RPMI7951 (cell line): ENCODE results near the gene S1PR5. TPM values are rescaled to one million over a fixed set of nuclear protein-coding genes. Genes with fewer than 3 reads are reported as not detected.
"Not testable (repeated sequence)": the region's sequence is repeated elsewhere in the genome, so short reads cannot be mapped to it uniquely, and the experiment has no call there.

Experiments used
- DNase-seq: peaks from one replicate; pipeline ENCODE4 v3.0.0-alpha.2; 2012; ENCODE audit warnings: low read depth
- total RNA-seq: library from RNA; depleted of rRNA; stranded (reverse); fragments of >200 nt; shearing (Covaris generic); gene quantifications from 2 replicates; pipeline ENCODE4 v1.2.3, GENCODE V29; 2014

The S1PR5 gene
- total RNA-seq, 1 experiment from 2014 or later = not detected

DNA sequence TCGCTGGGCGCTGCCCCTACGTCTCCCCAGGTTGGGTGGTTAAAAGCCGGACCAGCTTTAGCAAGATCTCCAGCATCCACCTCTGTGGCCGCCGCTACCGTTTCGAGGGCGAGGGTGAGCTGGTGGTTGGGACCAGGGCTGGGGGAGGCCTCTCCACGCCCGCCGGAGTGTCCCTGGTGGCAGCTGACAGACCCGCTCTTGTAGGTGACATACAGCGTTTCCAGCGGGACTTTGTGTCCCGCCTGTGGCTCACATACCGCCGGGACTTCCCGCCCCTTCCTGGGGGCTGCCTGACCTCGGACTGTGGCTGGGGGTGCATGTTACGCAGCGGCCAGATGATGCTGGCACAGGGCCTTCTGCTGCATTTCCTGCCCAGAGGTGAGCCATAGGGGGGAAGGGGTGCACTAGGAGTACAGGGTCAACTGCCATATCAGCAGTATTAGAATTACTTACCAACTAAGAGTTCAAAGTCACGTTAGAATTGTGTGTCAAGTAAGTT is 27.6 kb upstream of the S1PR5 start:
- no peak for DNase-seq

DNA sequence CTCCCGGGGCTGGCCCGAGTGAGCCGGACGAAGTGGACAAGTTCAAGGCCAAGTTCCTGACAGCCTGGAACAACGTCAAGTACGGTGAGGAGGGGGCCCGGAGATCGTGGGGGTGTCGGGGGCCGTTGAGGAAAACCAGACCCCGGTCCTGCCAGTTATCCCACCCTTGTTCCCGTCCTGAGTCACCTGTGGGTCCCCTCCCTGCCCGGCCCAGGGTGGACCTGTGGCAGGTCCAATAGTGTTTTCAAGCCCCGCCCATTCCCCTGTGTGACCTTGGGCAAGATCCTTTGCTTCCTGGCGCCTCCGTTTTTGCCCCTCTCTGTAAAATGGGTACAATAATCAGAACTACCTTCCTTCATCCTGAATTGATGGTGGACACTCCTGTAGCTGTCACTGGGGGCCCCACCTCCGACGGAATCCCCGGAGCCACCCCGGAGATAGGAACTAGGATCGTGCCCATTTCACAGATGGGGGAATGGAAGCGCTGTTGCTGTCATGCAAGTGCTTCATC is 27.1 kb upstream of the S1PR5 start:
- DNase-seq = no peak

DNA sequence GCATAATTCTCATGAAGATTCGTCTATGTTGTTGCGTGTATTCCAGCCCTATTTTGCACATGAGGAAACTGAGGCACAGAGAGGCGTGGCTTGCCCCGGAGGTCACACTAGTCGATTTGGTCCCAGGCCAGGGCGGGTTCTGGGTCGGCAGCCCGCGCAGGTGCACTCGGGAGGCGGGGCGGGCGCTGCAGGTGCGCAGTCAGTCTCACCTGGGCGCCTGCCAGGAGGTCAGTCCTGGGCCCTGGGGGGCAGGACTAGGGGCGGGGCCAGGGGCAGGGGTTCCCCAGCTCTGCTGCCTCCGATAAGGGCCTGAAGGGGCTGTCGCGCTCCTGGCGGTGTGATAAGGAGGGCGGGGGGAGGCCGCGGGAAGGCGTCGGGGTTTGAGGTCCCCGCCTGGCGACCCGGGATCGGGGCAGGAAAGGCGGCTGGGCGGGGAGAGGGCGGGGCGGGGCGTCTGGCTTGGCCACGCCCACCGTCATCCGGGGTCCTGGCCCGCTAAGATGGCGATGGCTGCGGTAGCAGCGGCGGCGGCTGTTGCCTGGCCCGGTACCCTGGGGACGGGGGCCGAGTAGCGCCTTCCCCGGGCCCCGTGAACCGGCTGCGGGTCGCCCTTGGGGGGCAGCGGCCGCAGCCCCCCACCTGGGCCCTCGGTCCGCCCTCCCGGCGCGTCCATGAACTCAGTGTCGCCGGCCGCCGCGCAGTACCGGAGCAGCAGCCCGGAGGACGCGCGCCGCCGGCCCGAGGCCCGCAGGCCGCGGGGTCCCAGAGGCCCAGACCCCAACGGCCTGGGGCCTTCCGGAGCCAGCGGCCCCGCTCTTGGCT is 26.4 kb upstream of the S1PR5 start, which contains the start of gene ATG4D:
Gene ATG4D (plus strand): TSS at position 485 of the 822 bp plus-strand sequence. CDS start 187 bp downstream, at position 672.
- DNase-seq = peak; percentile 66

DNA sequence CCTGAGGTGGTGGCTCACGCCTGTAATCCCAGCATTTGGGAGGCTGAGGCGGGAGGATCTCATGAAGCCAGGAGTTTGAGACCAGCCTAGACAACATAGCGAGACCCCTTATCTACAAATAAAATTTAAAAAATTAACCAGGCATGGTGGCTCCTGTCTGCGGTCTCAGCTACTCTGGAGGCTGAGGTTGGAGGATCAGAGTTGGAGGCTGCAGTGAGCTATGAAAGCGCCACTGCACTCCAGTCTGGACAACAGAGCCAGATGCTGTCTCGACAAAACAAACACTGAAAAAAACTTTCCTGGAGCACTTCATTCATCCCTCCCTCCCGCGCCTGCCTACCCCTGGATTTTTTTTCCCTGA is 25.8 kb upstream of the S1PR5 start:
- DNase-seq = no peak

DNA sequence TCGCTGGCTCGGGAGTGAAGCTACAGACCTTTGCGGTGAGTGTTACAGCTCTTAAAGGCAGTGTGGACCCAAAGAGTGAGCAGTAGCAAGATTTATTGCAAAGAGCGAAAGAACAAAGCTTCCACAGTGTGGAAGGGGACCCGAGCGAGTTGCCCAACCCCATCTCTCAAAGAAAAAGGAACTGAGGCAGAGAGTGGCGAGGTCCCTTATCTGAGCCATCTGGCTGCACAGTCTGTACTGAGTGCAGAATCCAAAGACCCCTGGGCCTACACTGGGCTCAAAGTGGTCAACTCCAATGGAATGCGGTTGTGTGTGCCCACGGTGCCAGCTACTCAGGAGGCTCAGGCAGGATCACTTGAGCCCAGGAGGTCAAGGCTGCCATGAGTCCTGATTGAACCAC is 21.8 kb upstream of the S1PR5 start:
- DNase-seq = not testable (repeated sequence)

DNA sequence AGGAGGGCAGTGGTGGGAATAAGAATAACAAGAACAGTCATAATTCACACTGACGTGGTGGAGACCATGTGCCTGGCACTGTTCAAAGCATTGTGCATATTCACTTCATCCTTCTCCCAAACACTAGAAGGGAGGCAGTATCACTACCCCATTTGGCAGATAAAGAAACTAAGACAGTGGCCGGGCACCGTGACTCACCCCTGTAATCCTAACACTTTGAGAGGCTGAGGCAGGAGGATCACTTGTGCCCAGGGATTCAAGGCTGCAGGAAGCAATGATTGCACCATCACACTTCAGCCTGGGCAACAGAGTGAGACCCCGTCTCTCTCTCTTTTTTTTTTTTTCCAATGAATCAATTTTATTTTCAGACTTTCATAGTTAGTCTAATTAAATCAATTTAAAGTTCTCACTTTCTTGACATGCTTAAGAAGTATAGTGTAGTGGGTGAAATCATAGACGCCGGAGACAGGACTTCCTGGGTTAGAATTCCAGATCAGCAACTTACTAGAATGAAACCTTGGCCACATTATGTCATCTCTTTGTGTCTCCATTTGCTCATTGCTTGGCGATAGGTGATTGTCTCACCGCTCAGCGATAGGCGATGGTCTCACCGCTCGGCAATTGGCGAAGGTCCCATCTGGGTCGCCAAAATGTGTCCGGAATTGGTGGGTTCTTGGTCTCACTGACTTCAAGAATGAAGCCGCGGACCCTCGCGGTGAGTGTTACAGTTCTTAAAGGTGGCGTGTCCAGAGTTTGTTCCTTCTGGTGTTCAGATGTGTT is 21.1 kb upstream of the S1PR5 start:
- DNase-seq = no peak

DNA sequence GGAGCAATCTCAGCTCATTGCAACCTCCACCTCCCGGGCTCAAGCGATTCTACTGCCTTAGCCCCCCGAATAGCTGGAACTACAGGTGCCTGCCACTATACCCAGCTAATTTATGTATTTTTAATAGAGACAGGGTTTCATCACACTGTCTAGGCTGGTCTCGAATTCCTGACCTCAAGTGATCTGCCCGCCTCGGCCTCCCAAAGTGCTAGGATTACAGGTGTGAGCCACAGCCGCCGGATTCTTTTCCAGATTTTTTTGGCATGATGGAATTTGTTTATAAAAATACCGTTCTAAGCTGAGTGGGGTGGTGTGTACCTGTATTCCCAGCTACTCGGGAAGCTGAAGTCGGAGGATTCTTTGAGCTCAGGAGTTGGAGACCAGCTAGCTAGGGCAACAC is 20.4 kb upstream of the S1PR5 start:
- no peak for DNase-seq

DNA sequence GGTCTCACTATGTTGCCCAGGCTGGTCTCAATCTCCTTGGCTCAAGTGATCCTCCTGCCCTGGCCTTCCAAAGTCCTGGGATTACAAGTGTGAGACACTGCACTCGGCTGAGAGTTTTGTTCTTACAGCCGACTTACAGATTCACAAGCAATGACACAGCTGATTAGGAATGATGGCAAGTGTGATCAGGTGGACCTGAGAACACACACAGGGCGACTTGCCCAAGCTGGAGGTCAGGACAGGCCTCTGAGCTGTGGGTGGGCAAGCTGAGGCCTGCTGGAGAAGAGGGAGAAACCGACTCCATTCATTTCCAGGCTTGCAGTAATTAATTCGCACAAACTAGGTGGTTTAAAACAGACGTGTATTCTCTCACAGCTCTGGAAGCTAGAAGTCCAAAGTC is 18.4 kb upstream of the S1PR5 start:
- no peak for DNase-seq

DNA sequence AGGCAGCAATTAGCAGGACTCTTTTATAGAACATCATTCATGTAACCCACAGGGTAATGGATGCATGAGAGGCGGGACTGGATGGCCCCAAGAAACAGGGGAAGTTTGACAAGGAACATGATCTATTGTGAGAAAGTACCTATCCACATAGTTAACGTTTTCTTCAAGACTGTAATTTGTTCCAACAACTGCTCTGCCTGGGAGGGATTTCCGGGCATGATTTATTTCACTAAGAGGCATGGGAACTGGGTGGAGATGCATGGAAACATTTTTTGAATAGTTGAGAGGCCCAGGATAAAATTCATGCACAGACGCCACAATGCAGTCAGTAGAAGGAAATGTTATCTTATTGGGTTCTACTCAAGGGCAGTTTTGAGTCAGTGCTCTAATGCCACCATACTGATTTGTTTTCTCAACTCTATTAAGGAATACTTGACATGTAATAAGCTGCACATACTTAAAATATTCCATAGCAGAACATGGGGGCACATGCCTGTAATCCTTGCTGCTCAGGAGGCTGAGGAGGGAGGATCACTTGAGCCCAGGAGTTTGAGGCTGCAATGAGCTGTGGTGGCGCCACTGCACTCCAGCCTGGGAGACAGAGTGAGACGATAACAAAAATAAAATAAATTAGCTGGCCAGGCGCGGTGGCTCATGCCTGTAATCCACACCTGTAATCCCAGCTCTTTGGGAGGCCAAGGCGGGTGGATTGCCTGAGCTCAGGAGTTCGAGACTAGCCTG is 16.6 kb upstream of the S1PR5 start:
- no peak for DNase-seq

DNA sequence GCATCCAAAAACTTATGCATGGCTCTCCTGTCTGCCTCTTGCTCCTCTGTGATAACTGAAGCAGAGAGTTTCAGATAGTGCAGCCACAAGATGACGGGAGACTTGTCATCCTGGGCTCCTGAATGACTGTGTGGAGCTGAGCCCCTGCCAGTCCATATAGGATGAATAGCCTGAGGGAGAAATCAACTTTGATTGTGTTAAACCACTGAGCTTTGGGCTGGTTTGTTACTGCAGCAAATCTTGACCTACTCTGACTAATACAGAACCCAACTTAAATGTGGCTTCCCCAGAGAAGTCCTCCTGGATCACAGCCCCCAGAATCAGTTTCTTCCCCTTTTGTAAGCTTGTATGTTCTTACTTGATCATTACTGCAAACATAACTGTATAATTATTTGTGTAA is 15.2 kb upstream of the S1PR5 start:
- no peak for DNase-seq

DNA sequence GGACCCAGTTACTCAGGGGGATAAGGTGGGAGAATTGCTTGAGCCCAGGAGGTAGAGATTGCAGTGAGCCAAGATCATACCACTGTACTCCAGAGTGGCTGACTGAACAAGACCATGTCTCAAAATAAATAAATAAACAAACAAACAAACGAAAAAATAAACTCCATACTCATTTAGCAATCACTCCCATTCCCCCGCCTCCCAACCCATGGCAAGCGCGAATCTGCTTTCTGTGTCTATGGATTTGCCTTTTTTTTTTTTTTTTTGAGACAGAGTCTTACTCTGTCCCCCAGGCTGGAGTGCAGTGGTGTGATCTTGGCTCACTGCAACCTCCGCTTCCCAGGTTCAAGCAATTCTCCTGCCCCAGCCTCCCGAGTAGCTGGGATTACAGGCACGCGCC is 9.6 kb upstream of the S1PR5 start:
- DNase-seq = not testable (repeated sequence)

DNA sequence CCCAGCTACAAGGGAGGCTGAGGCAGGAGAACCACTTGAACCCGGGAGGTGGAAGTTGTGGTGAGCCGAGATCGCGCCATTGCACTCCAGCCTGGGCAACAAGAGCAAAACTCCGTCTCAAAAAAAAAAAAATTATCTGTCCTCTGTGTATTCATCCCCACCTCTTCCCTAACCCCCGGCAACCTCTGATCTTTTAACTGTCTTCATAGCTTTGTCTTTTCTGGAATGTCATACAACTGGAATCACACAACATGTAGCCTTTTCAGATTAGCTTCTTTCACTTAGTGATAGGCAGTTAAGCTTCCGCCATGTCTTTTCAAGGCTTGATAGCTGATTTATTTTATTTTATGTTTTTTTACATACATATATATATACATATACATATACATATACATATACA is 8.4 kb upstream of the S1PR5 start:
- DNase-seq = no peak

DNA sequence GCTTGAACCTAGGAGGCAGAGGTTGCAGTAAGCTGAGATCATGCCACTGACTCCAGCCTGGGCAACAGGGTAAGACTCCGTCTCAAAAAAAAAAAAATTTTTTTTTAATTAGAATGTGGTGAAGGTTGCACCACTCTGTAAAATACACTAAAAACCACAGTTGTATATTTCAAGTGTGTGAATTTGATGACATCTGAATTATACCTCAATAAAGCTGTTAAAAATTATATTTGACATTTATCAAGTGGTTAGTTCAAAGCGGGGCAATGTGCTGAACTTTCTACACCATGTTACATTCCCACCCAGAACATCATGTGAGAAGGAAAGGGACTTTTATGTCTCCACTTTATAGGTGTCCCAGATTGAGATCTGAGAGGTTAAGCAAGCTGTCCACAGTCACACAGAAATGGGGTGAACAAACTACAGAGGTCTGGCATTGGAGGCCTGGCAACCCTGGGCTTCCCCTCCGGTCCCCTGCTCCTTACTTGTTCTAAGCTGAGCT is 5.9 kb upstream of the S1PR5 start:
- no peak for DNase-seq

DNA sequence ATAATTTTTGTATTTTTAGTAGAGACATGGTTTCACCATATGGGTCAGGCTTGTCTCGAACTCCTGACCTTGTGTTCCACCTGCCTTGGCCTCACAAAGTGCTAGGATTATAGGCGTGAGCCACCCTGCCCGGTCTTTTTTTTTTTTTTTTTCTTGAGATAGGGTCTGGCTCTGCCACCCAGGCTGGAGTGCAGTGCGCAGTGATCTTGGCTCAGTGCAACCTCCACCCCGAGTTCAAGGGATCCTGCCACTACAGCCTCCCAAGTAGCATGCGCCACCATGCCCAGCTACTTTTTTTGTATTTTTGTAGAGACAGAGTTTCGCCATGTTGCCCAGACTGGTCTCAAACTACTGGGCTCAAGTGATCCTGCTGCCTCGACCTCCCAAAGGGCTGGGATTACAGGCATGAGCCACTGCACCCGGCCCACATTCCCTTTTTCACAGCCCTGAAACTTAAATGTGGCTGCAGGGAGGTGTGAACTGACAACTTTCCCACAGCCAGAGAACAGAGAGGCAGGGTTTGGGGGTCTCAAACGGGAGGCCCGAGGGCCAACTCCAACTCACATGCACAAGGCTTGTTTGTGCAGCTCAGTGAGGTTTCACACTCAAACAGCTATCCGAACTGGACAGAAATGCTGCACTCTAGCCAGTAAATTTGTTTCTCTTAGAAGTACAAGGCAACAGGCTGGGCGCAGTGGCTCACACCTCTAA is 4.4 kb upstream of the S1PR5 start:
- DNase-seq = no peak

DNA sequence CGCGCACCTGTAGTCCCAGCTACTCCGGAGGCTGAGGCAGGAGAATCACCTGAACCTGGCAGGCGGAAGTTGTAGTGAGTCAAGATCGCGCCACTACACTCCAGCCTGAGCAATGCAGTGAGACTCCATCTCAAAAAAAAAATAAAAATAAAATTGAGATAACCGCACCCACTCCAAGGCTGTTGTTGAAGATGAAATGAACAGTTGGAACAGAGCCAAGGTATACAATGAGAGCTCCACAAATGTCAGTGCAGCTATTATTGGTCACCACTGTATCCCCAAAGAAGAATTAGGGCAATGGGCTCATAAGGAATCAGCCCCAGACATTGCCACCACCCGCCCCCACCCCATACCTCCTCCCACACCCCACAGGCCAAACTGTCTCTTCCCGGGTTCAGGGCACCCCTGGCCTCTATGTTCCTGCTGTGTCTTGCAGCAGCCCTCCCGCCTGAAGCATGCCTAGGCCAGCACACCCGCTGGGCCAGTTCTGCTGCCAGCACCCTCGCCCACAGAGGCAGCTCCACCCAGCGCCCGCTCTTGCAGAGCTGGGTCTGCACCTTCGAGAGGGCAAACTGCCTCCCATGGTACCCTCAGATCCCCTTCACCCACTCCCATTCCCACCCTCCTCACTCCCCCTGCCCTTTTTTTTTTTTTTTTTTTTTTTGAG is 3.5 kb upstream of the S1PR5 start:
- no peak for DNase-seq

DNA sequence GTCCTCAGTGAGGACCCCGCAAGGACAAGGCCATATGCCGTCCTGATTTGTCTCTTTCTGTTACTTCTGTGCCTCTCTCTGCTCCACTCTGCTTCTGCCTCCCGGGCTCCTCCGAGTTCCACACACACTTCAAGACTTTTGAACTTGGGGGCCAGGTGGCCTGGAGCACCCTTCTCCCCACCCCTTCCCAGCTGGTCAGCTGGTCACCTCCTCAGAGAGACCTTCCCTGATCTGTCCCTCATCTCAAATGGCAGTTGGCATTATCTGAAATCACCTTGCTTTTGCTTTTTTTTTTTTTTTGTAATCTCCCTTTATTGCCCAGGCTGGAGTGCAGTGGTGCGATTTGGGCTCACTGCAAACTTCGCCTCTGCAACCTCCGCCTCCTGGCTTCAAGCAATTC is 2.2 kb upstream of the S1PR5 start:
- DNase-seq = no peak

DNA sequence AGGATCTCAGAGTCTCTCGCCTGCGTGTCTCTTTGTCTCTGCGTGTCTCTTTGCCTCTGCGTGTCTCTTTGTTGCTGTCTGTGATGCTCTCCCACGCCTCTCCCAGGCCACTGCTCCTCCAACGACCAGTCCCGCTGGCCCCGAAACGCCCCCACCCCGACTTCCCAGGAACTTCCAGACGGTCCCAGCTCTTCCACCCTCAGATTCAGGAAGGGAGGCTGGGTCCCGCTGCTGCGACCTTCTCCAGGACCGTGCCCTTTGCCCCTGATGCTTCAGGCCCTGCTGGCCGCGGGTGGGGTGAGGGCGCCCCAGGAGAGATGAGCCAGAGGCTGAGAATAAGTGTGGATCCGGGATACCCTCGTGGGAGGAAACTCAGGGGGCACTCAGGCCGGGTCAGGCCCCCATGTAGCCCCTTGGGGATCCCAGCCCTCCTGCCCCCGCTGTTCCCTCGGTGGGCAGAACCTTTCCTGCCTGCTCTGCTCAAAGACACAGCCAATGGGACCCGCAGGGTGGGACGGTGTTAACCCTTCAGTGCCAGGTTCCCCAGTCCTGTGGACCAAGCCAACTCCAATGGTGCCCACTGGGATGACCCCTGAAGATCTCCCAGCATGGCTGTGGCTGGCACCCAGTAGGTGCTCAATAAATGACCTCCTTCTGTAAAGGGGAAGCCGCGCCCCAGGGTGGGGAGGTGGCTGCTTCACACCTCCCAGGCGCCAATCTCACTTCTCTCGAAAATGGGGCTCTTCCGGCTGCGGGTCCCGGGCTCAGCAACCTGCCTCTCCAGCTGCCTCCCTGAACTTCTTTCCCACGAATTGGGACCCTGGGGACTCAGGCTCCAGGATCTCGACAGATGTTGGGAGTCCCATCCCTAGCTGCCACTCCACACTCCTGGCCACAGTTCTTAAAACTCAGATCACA is 1.5 kb upstream of the S1PR5 start:
- DNase-seq = no peak

DNA sequence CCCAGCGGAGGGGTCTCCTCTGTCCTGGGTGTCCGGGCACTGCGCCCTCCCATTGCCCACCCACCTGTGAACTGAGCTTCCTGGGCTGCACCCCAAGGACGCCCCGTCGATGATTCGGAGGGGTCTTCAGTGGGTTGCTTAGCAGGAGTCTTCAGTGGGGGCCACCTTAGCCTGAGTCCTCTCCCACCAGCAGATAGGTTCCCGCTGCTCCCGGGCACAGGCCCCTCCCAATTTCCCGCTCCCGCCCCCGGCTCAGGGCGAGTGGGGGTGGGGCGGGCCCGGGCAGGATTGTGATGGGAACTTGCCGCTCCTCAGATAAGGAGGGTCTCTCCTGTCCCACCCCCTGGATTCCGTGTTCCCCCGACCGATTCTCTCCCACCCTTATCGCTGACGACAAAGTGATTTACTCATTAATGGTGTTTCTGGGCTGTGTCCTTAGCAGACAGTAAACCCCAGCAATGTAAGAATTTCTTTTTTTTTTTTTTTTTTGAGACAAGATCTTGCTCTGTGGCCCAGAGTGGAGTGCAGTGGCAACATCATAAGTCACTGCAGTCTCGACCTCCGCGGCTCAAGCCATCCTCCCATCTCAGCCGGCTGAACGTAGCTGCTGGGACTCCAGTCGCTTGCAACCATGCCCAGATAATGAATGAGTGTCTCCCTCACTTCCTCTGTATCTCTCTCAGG is 655 bp upstream of the S1PR5 start:
- peak; percentile 18 for DNase-seq
